HG03432 (cell line): ENCODE measurements around the gene FAM180B.
"Not testable (repeated sequence)": the region's sequence is repeated elsewhere in the genome, so short reads cannot be mapped to it uniquely, and the experiment has no call there.

Experiments used
- ATAC-seq: cut with Tn5 transposase; IDR thresholded peaks from one replicate; pipeline ENCODE4 v1.9.1; 2021; ENCODE audit warnings: mild to moderate bottlenecking, moderate library complexity; ENCODE audit not compliant: unreplicated experiment

Gene FAM180B

GRCh38 chr11:47586098-47586855, at the start of gene FAM180B:
TSS of gene FAM180B (plus strand) at chr11:47586678. CDS start at chr11:47586769, 91 bp downstream.
- ATAC-seq = no peak

- ATAC-seq = no peak
These were observed 49.6 kb upstream of the FAM180B start for GRCh38 chr11:47536915-47537314.

- ATAC-seq = no peak
These were observed 47.5 kb upstream of the FAM180B start for GRCh38 chr11:47538741-47539565.

- no peak for ATAC-seq
These were observed 46.8 kb upstream of the FAM180B start for GRCh38 chr11:47539681-47540039.

- no peak for ATAC-seq
These were observed 45.4 kb upstream of the FAM180B start for GRCh38 chr11:47541070-47541469.

- no peak for ATAC-seq
These were observed 41.2 kb upstream of the FAM180B start for GRCh38 chr11:47545298-47545697.

- ATAC-seq = not testable (repeated sequence)
These were observed 40.2 kb upstream of the FAM180B start for GRCh38 chr11:47546274-47546673.

GRCh38 chr11:47550288-47551047, 36.0 kb upstream of the FAM180B start:
- no peak for ATAC-seq

- ATAC-seq = no peak
These were observed 35.4 kb upstream of the FAM180B start for GRCh38 chr11:47551086-47551485.

GRCh38 chr11:47552056-47552565, 34.4 kb upstream of the FAM180B start:
- ATAC-seq = peak; percentile 7

GRCh38 chr11:47552566-47553405, 33.7 kb upstream of the FAM180B start, which contains the start of gene CELF1:
TSS of gene CELF1 (minus strand) at chr11:47553132. CDS start at chr11:47499523, 53,609 bp downstream.
- ATAC-seq = peak; percentile 94

- peak; percentile 22 for ATAC-seq
These were observed 33.1 kb upstream of the FAM180B start for GRCh38 chr11:47553406-47553743.

GRCh38 chr11:47557004-47557403, 29.5 kb upstream of the FAM180B start:
- not testable (repeated sequence) for ATAC-seq

- no peak for ATAC-seq
These were observed 27.8 kb upstream of the FAM180B start for GRCh38 chr11:47558695-47559094.

GRCh38 chr11:47560426-47560825, 26.1 kb upstream of the FAM180B start:
- no peak for ATAC-seq

- not testable (repeated sequence) for ATAC-seq
These were observed 24.1 kb upstream of the FAM180B start for GRCh38 chr11:47562393-47562792.

GRCh38 chr11:47564366-47564765, 22.1 kb upstream of the FAM180B start:
- not testable (repeated sequence) for ATAC-seq

GRCh38 chr11:47564933-47565339, 21.5 kb upstream of the FAM180B start:
- ATAC-seq = no peak

- ATAC-seq = peak; percentile 93
These were observed 20.9 kb upstream of the FAM180B start, which contains the start of gene PTPMT1 for GRCh38 chr11:47565340-47566148. TSS of gene PTPMT1 (plus strand) at chr11:47565599. CDS start at chr11:47565623, 24 bp downstream.
